Esophagus mucosa (tissue), 1 donor: ENCODE data around the gene EMC7. TPM values are rescaled to one million over a fixed set of nuclear protein-coding genes. Genes with fewer than 3 reads are reported as not detected.
"Not testable (repeated sequence)": the region's sequence is repeated elsewhere in the genome, so short reads cannot be mapped to it uniquely, and the experiment has no call there.

Source experiments
- ATAC-seq: fragments of 200-7000 bp; cut with Tn5 transposase; one replicate; pipeline ENCODE4 v1.9.1; 2020
- total RNA-seq: library from RNA; stranded (reverse); gene quantifications from one replicate; pipeline ENCODE4 v1.2.4, GENCODE V29; 2023
- donor health status: DM: yes; HTN: yes; CAD: no.

The EMC7 gene
- total RNA-seq, result 41.5 TPM

- peak; percentile 100 for ATAC-seq
Observed at GRCh38 chr15:34101366-34102174, at the start of gene EMC7, which contains the start of gene PGBD4. Gene EMC7, minus strand, starts transcription at chr15:34101862. Its CDS starts 23 bp downstream, at chr15:34101839. Gene PGBD4, plus strand, starts transcription at chr15:34102083. Its CDS starts 449 bp downstream, at chr15:34102532.

GRCh38 chr15:34147371-34148140 is 45.9 kb upstream of the EMC7 start:
- ATAC-seq, result peak; percentile 79

- ATAC-seq, result peak; percentile 36
Observed at GRCh38 chr15:34133511-34133910, 31.8 kb upstream of the EMC7 start.

- no peak for ATAC-seq
Observed at GRCh38 chr15:34132881-34133280, 31.2 kb upstream of the EMC7 start.

- ATAC-seq, result no peak
Observed at GRCh38 chr15:34128898-34129297, 27.2 kb upstream of the EMC7 start.

GRCh38 chr15:34126522-34126921 is 24.9 kb upstream of the EMC7 start:
- no peak for ATAC-seq

GRCh38 chr15:34125945-34126344 is 24.3 kb upstream of the EMC7 start:
- ATAC-seq, result no peak

- ATAC-seq, result no peak
Observed at GRCh38 chr15:34124651-34125050, 23.0 kb upstream of the EMC7 start.

- peak; percentile 81 for ATAC-seq
Observed at GRCh38 chr15:34122771-34123183, 21.1 kb upstream of the EMC7 start.

- not testable (repeated sequence) for ATAC-seq
Observed at GRCh38 chr15:34121786-34122185, 20.1 kb upstream of the EMC7 start.

- not testable (repeated sequence) for ATAC-seq
Observed at GRCh38 chr15:34120420-34120819, 18.8 kb upstream of the EMC7 start.

- no peak for ATAC-seq
Observed at GRCh38 chr15:34119291-34119690, 17.6 kb upstream of the EMC7 start.

GRCh38 chr15:34116620-34117019 is 15.0 kb upstream of the EMC7 start:
- ATAC-seq, result no peak

GRCh38 chr15:34114739-34115138 is 13.1 kb upstream of the EMC7 start:
- ATAC-seq, result no peak

GRCh38 chr15:34114215-34114614 is 12.6 kb upstream of the EMC7 start:
- no peak for ATAC-seq

GRCh38 chr15:34111488-34111887 is 9.8 kb upstream of the EMC7 start:
- no peak for ATAC-seq

- no peak for ATAC-seq
Observed at GRCh38 chr15:34109797-34110663, 8.4 kb upstream of the EMC7 start.

GRCh38 chr15:34107315-34107714 is 5.7 kb upstream of the EMC7 start:
- ATAC-seq, result no peak

GRCh38 chr15:34106423-34106822 is 4.8 kb upstream of the EMC7 start:
- no peak for ATAC-seq

GRCh38 chr15:34102175-34102925 is 688 bp upstream of the EMC7 start:
- ATAC-seq, result no peak

GRCh38 chr15:34099914-34100313 is 1.7 kb downstream of the EMC7 start:
- no peak for ATAC-seq

- ATAC-seq, result no peak
Observed at GRCh38 chr15:34085746-34086145, 15.9 kb downstream of the EMC7 start.
